NCI-H524 (cell line): ENCODE measurements around the gene COPS3.
"Not testable (repeated sequence)": the region's sequence is repeated elsewhere in the genome, so short reads cannot be mapped to it uniquely, and the experiment has no call there.

Experiments
- DNase-seq, 2 experiments: peaks; one replicate each; lab custom pipeline; 2025; lab: John Stamatoyannopoulos, UW

COPS3 gene

GRCh38 chr17:17301659-17302058 is 20.6 kb upstream of the COPS3 start:
- not testable (repeated sequence) for DNase-seq

GRCh38 chr17:17300624-17301568 is 19.9 kb upstream of the COPS3 start:
- DNase-seq = no peak

- no peak for DNase-seq
Observed at GRCh38 chr17:17298108-17298507, 17.1 kb upstream of the COPS3 start.

GRCh38 chr17:17297217-17297616 is 16.2 kb upstream of the COPS3 start:
- DNase-seq = no peak

- DNase-seq = no peak
Observed at GRCh38 chr17:17295141-17295540, 14.1 kb upstream of the COPS3 start.

GRCh38 chr17:17289701-17290100 is 8.7 kb upstream of the COPS3 start:
- DNase-seq = no peak

- DNase-seq = no peak
Observed at GRCh38 chr17:17289086-17289485, 8.0 kb upstream of the COPS3 start.

GRCh38 chr17:17285951-17286350 is 4.9 kb upstream of the COPS3 start:
- no peak for DNase-seq

- DNase-seq = no peak
Observed at GRCh38 chr17:17279316-17279715, 1.7 kb downstream of the COPS3 start.

GRCh38 chr17:17277431-17277830 is 3.6 kb downstream of the COPS3 start:
- DNase-seq = not testable (repeated sequence)

GRCh38 chr17:17275971-17276370 is 5.1 kb downstream of the COPS3 start:
- DNase-seq = no peak

- no peak for DNase-seq
Observed at GRCh38 chr17:17269926-17270773, 10.9 kb downstream of the COPS3 start.

GRCh38 chr17:17264430-17264829 is 16.6 kb downstream of the COPS3 start:
- peak in 1 of 2 experiments; percentile 24 for DNase-seq

- DNase-seq = no peak
Observed at GRCh38 chr17:17258998-17259397, 22.0 kb downstream of the COPS3 start.

- no peak for DNase-seq
Observed at GRCh38 chr17:17258011-17258410, 23.0 kb downstream of the COPS3 start.

- no peak for DNase-seq
Observed at GRCh38 chr17:17256316-17256715, 24.7 kb downstream of the COPS3 start.

- not testable (repeated sequence) for DNase-seq
Observed at GRCh38 chr17:17255689-17256088, 25.4 kb downstream of the COPS3 start.

GRCh38 chr17:17254036-17254435 is 27.0 kb downstream of the COPS3 start:
- DNase-seq = no peak

GRCh38 chr17:17253406-17253805 is 27.6 kb downstream of the COPS3 start:
- DNase-seq = no peak

GRCh38 chr17:17252149-17252661 is 28.8 kb downstream of the COPS3 start:
- DNase-seq = no peak

- no peak for DNase-seq
Observed at GRCh38 chr17:17246879-17247278, 34.2 kb downstream of the COPS3 start.

GRCh38 chr17:17243163-17243562 is 37.9 kb downstream of the COPS3 start:
- DNase-seq = no peak

- no peak for DNase-seq
Observed at GRCh38 chr17:17242246-17242645, 38.8 kb downstream of the COPS3 start.
